NB4 (cell line): ENCODE measurements around the gene GNG7.

Experiments
- DNase-seq: peaks from one replicate; pipeline ENCODE4 v3.0.0; 2010; ENCODE audit warnings: low read depth
- H3K4me3 ChIP-seq: one replicate; pipeline ENCODE4 v1.5.1; 2011; ENCODE audit warnings: mild to moderate bottlenecking, low read depth, low read length, moderate library complexity
- MYC ChIP-seq: IDR thresholded peaks from 2 replicates; pipeline ENCODE4 v1.6.1; 2011; ENCODE audit warnings: low read depth, low read length
- POLR2A ChIP-seq: IDR thresholded peaks from 2 replicates; pipeline ENCODE4 v1.6.1; 2011; ENCODE audit warnings: mild to moderate bottlenecking; ENCODE audit not compliant: insufficient read length; ENCODE audit errors: extremely low read depth
- TF ChIP-seq, protein P1 (sequence below): IDR thresholded peaks from 2 replicates; pipeline ENCODE4 v1.6.1; 2011; ENCODE audit warnings: low read depth, low read length
- TF ChIP-seq, protein P2 (sequence below): IDR thresholded peaks from one replicate; pipeline ENCODE4 v1.5.1; 2012; ENCODE audit warnings: low read depth, low read length

GNG7 gene

GRCh38 chr19:2740314-2740656 is 37.8 kb upstream of the GNG7 start:
- DNase-seq = no peak
- TF ChIP-seq MYC (no peak), POLR2A (no peak)
- TF ChIP-seq, protein P1, sequence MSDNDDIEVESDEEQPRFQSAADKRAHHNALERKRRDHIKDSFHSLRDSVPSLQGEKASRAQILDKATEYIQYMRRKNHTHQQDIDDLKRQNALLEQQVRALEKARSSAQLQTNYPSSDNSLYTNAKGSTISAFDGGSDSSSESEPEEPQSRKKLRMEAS = no peak
- TF ChIP-seq, protein P2, sequence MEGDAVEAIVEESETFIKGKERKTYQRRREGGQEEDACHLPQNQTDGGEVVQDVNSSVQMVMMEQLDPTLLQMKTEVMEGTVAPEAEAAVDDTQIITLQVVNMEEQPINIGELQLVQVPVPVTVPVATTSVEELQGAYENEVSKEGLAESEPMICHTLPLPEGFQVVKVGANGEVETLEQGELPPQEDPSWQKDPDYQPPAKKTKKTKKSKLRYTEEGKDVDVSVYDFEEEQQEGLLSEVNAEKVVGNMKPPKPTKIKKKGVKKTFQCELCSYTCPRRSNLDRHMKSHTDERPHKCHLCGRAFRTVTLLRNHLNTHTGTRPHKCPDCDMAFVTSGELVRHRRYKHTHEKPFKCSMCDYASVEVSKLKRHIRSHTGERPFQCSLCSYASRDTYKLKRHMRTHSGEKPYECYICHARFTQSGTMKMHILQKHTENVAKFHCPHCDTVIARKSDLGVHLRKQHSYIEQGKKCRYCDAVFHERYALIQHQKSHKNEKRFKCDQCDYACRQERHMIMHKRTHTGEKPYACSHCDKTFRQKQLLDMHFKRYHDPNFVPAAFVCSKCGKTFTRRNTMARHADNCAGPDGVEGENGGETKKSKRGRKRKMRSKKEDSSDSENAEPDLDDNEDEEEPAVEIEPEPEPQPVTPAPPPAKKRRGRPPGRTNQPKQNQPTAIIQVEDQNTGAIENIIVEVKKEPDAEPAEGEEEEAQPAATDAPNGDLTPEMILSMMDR = no peak
- H3K4me3 ChIP-seq = no peak overlapping the region

- H3K4me3 ChIP-seq = peak within 1 kb of the TSS; percentile 79
- DNase-seq = peak; percentile 95
- TF ChIP-seq POLR2A (peak; percentile 20), MYC (no peak)
- TF ChIP-seq, protein P1 = peak; percentile 16; the same call in 1 of the 2 replicates
- TF ChIP-seq, protein P2 = no peak
Observed at GRCh38 chr19:2739602-2740313, 37.3 kb upstream of the GNG7 start, which contains the start of gene SLC39A3. SLC39A3 (minus strand) TSS chr19:2740017; CDS start chr19:2737257, 2,760 bp downstream.

GRCh38 chr19:2736550-2737190 is 34.2 kb upstream of the GNG7 start:
- no peak overlapping the region for H3K4me3 ChIP-seq
- DNase-seq = no peak
- TF ChIP-seq, protein P2 = no peak

DNA sequence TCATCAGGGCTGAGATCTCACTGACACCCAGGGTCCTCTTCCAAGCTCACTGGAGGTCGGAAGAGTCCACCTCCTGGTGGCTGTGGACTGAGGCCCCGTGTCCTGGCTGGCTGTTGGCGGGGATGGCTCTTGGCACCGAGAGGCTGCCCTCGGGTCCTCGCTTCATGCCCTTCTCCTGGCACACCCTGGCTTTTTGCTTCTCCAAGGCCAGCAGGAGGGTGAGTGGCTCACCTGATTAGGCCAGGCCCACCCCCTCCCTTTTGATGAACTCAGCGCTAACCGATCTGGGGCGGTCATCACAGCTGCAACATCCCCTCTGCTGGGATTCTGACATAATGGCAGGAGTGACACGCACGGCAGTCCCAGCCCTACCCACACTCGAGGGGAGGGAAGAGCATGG is 32.9 kb upstream of the GNG7 start:
- DNase-seq = no peak
- TF ChIP-seq, protein P2 = no peak
- no peak for TF ChIP-seq POLR2A
- TF ChIP-seq MYC = no peak
- TF ChIP-seq, protein P1 = no peak
- H3K4me3 ChIP-seq = no peak overlapping the region

DNA sequence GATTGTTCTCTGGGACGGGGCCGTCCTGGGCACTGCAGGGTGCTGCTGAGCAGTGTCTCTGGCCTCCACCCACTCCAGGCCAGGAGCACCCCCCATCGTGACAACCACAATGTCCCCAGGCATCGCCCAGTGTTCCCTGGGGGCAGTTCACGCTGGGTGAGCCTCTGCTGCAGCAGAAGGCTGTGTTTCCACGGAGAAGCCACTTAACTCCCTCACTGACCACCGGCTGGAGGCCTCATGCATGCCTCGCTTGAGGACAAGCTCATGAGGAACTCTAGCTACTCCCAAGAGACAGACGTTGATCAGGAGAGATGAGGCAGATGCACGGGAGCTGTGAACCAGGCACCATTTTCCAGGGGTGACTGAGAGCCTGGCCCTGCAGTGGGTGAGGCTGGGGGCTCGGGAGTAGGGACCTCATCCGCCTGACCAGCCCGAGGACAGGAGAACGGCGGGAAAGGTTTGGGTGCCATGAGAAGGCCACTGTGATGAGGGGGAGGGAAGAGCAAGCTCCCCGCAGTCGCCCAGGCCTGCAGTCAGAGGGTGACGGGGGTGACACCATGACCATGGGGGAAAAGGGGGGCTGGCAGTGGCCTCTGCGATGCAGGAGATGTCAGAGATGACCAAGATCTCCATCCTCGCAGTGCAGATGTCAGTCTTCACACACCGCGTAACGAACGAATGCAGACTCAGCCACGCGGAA is 32.2 kb upstream of the GNG7 start:
- H3K4me3 ChIP-seq = no peak overlapping the region
- TF ChIP-seq, protein P1 = no peak

DNA sequence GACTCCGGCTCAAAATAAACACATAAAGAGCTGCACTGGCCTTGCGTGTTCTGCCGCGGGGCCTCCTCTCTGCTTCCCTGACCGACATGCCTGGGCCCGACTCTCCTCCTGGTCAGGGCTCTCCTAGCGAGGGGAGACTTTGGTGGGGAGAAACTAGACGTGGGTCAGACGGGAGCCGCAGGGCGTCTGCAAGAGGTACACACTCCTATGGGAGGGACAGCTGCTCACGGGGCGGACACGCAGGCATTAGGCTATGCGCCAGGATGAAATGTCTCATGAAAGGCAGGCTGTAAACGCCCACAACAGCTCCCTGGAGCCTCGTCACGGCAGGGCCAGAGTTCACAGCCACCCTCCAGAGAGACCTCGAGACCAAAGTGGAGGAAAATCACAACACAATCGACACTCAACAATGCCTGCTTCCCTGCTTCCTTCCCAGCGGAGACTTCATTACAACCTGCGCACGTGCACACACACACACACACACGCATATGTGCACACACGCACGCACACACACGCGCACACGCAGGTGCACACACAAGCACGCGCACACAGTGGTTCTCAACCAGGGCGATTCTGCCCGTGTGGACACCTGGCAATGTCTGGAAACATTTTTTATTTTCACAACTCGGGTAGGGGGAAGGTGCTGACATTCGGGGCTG is 31.6 kb upstream of the GNG7 start:
- peak; percentile 9 for DNase-seq
- no peak overlapping the region for H3K4me3 ChIP-seq
- no peak for TF ChIP-seq POLR2A

More for the DNA sequence above, 32.2 kb upstream of the GNG7 start:
- DNase-seq = peak; percentile 50
